GM23248 (cell line): Measurements from ENCODE around the gene APBB1IP. TPM values are rescaled to one million over a fixed set of nuclear protein-coding genes. Genes with fewer than 3 reads are reported as not detected.

Experiments used
- DNase-seq: peaks from one replicate; pipeline ENCODE4 v3.0.0-alpha.2; 2015
- H2AFZ ChIP-seq: fragments of 200-600 bp; sonication (generic); 2 replicates; pipeline ENCODE4 v1.6.1; 2016; ENCODE audit warnings: antibody characterized with exemption
- H3F3A ChIP-seq: fragments of 200-600 bp; sonication (generic); 2 replicates; pipeline ENCODE4 v1.6.1; 2016; ENCODE audit warnings: mild to moderate bottlenecking, antibody characterized with exemption, mixed run types; ENCODE audit not compliant: insufficient read depth
- H3K27ac ChIP-seq: fragments of 200-600 bp; sonication (generic); 2 replicates; pipeline ENCODE4 v1.5.1; 2016; ENCODE audit warnings: mild to moderate bottlenecking
- H3K27me3 ChIP-seq: fragments of 200-600 bp; sonication (generic); replicated peaks from 2 replicates; pipeline ENCODE4 v1.6.1; 2016; ENCODE audit warnings: mild to moderate bottlenecking; ENCODE audit not compliant: insufficient read depth
- H3K36me3 ChIP-seq: fragments of 200-600 bp; sonication (generic); 2 replicates; pipeline ENCODE4 v1.6.1; 2016; ENCODE audit warnings: low read depth, mild to moderate bottlenecking
- H3K4me1 ChIP-seq: fragments of 200-600 bp; sonication (generic); 2 replicates; pipeline ENCODE4 v1.6.1; 2016; ENCODE audit warnings: mild to moderate bottlenecking; ENCODE audit not compliant: insufficient read depth
- H3K4me2 ChIP-seq: fragments of 200-600 bp; sonication (generic); one replicate; pipeline ENCODE4 v1.6.1; 2016; ENCODE audit warnings: mild to moderate bottlenecking; ENCODE audit not compliant: unreplicated experiment
- H3K4me3 ChIP-seq: fragments of 200-600 bp; sonication (generic); 2 replicates; pipeline ENCODE4 v1.5.1; 2016; ENCODE audit warnings: mild to moderate bottlenecking
- H3K79me2 ChIP-seq: fragments of 200-600 bp; sonication (generic); 2 replicates; pipeline ENCODE4 v1.6.1; 2016; ENCODE audit warnings: mild to moderate bottlenecking; ENCODE audit not compliant: insufficient read depth
- H3K9ac ChIP-seq: fragments of 200-600 bp; sonication (generic); 2 replicates; pipeline ENCODE4 v1.6.1; 2016; ENCODE audit warnings: mild to moderate bottlenecking
- H3K9me2 ChIP-seq: fragments of 200-600 bp; sonication (generic); 2 replicates; pipeline ENCODE4 v1.6.1; 2016; ENCODE audit warnings: mixed run types, mild to moderate bottlenecking, moderate library complexity; ENCODE audit not compliant: insufficient read depth
- H3K9me3 ChIP-seq: fragments of 200-600 bp; sonication (generic); one replicate; pipeline ENCODE4 v1.6.1; 2017; ENCODE audit warnings: low read depth
- H4K20me1 ChIP-seq: fragments of 200-600 bp; sonication (generic); 2 replicates; pipeline ENCODE4 v1.6.0; 2016; ENCODE audit not compliant: insufficient read depth
- EZH2 ChIP-seq: fragments of 200-600 bp; sonication (generic); IDR thresholded peaks from 2 replicates; pipeline ENCODE4 v1.6.1; 2018; ENCODE audit warnings: antibody characterized with exemption, mild to moderate bottlenecking; ENCODE audit not compliant: insufficient read depth, poor library complexity, severe bottlenecking
- EZH2phosphoT487 ChIP-seq: fragments of 200-600 bp; sonication (generic); IDR thresholded peaks from 2 replicates; pipeline ENCODE4 v1.6.1; 2018; ENCODE audit warnings: antibody characterized with exemption, moderate library complexity, mild to moderate bottlenecking, low read depth; ENCODE audit not compliant: insufficient read depth
- WGBS, 2 experiments: methylation state at CpG; one replicate each; pipeline ENCODE4 v1.1.6; 2015 to 2017; ENCODE audit warnings: low lambda C conversion rate in 2 of 2, low coverage in 1 of 2; ENCODE audit errors: missing lambda C conversion rate in 2 of 2; 5-methylcytosine and 5-hydroxymethylcytosine counted together
- in situ Hi-C: fragments of 300-500 bp; cut with MboI; formaldehyde crosslinking; loops from 2 replicates; pipeline ENCODE4 v1.15.0; 2020
- polyA plus RNA-seq: library from polyadenylated mRNA; unstranded; fragments of >200 nt; fragmentation: Nextera tagmentation; extraction: Ambion mirVana; gene quantifications from 2 replicates; pipeline ENCODE4 v1.2.1, GENCODE V29; 2016
- total RNA-seq: library from RNA; depleted of rRNA; stranded (reverse); fragments of >200 nt; shearing (Covaris generic); gene quantifications from 2 replicates; pipeline ENCODE4 v1.2.3, GENCODE V29; 2014

APBB1IP gene
- total and polyA plus RNA-seq, 2 experiments from 2014 or later = 9.4 to 25.0 TPM

DNA sequence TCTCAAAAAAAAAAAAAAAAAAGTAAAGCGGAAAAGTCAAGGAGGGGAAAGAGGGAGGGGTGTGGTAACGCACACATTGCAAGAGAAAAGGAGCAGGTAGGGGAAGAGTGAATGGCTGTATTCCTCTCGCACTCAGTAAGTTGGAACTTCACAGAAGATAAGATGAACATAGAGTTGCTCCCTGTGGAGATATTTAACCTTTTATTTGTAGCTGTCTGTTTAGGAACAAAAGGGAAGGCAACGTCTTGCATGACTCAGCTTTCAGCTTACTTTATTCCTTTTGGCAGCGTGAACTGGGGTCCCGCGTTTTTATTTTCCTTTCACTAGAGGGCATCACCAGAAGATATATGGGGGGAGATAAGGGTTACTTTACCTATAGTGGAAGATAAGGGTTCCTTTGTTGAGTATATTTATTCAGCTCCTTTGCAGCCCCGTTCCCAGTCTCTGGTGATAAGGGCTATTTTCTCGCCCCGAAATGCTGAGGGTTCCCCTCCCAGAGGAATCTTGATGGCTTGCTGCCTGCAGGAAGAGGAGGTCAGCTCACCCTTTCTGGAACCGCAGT is 78.5 kb downstream of the APBB1IP start:
- H3K9me2 ChIP-seq = no peaks in the 10 kb centered on the region
- H4K20me1 ChIP-seq = no peaks in the 10 kb centered on the region
- peak; percentile 7 for DNase-seq
- no peaks in the 10 kb centered on the region for H3K27me3 ChIP-seq
- H3K9me3 ChIP-seq = no peaks in the 10 kb centered on the region
- no peaks in the 10 kb centered on the region for H3K4me1 ChIP-seq
- no peak overlapping the region for H3K9ac ChIP-seq
- in situ Hi-C loops = no loop called here
- H3K4me3 ChIP-seq = no peak overlapping the region
- H3F3A ChIP-seq = no peaks in the 10 kb centered on the region
- H2AFZ ChIP-seq = no peak overlapping the region
- no peak overlapping the region for H3K27ac ChIP-seq
- TF ChIP-seq EZH2 = no peak
- TF ChIP-seq EZH2phosphoT487 = no peak
- WGBS, 2 experiments = 54 to 57% methylated on average over 11 of the region's 11 CpGs
- peaks cover 43% of the 10 kb centered on the region for H3K36me3 ChIP-seq
- no peak overlapping the region for H3K4me2 ChIP-seq
- no peaks in the 10 kb centered on the region for H3K79me2 ChIP-seq

- Histone ChIP-seq H3K9me2 (no peaks in the 10 kb centered on the region), H3K27me3 (no peaks in the 10 kb centered on the region), H3K9ac (no peak overlapping the region), H3K79me2 (no peaks in the 10 kb centered on the region), H4K20me1 (no peaks in the 10 kb centered on the region), H3K9me3 (no peaks in the 10 kb centered on the region), H3K27ac (no peak overlapping the region), H3F3A (no peaks in the 10 kb centered on the region), H2AFZ (no peak overlapping the region), H3K4me3 (no peak overlapping the region), H3K36me3 (peaks cover 40% of the 10 kb centered on the region), H3K4me1 (no peaks in the 10 kb centered on the region), H3K4me2 (no peak overlapping the region)
- DNase-seq = no peak
- no peak for TF ChIP-seq EZH2
- no peak for TF ChIP-seq EZH2phosphoT487
- in situ Hi-C loops = no loop called here
- WGBS, 2 experiments = 82 to 83% methylated on average over 9 of the region's 9 CpGs
Measured at GRCh38 chr10:26517141-26517867, 79.2 kb downstream of the APBB1IP start.

- Histone ChIP-seq H3K4me2 (no peak overlapping the region), H3K27ac (no peak overlapping the region), H3K9me2 (no peaks in the 10 kb centered on the region), H3K4me1 (no peaks in the 10 kb centered on the region), H3K9me3 (no peaks in the 10 kb centered on the region), H3K27me3 (no peaks in the 10 kb centered on the region), H3K4me3 (no peak overlapping the region), H3K79me2 (no peaks in the 10 kb centered on the region), H3F3A (0 out of 2 replicates have a peak, but pooled peaks cover 5% of the 10 kb centered on the region), H2AFZ (no peak overlapping the region), H4K20me1 (no peaks in the 10 kb centered on the region), H3K36me3 (peaks cover 29% of the 10 kb centered on the region), H3K9ac (no peak overlapping the region)
- TF ChIP-seq EZH2 (no peak), EZH2phosphoT487 (no peak)
- in situ Hi-C loops = no loop called here
- no peak for DNase-seq
- WGBS, 2 experiments = 62 to 65% methylated on average over 1 of the region's 1 CpG
Measured at GRCh38 chr10:26519803-26520202, 81.7 kb downstream of the APBB1IP start.

DNA sequence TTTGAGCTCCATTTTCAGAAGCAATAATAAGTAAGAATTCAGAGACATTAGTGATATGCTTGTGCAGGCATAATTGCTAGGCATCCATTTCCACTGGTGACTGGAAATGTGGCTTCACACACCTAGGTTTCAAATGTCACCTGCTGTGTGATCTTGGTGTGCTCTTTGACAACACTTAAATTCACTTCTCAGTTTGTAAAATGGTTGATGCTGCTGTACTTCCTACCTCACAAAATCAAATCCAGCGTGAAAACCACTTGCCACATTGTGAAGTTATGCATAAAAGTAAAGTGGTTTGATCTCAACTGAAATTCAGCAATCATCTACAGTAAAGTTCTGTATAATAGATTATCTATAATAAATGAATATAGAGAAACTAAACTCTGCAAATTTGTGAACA is 82.4 kb downstream of the APBB1IP start:
- no peak overlapping the region for H3K4me2 ChIP-seq
- no peaks in the 10 kb centered on the region for H3K27me3 ChIP-seq
- no peaks in the 10 kb centered on the region for H4K20me1 ChIP-seq
- H3F3A ChIP-seq = 0 out of 2 replicates have a peak, but pooled peaks cover 5% of the 10 kb centered on the region
- TF ChIP-seq EZH2 = no peak
- TF ChIP-seq EZH2phosphoT487 = no peak
- 56 to 69% methylated on average over 1 of the region's 1 CpG for WGBS, 2 experiments
- no peaks in the 10 kb centered on the region for H3K4me1 ChIP-seq
- H3K79me2 ChIP-seq = no peaks in the 10 kb centered on the region
- no peak for DNase-seq
- H3K27ac ChIP-seq = no peak overlapping the region
- peaks cover 24% of the 10 kb centered on the region for H3K36me3 ChIP-seq
- H2AFZ ChIP-seq = no peak overlapping the region
- no peaks in the 10 kb centered on the region for H3K9me3 ChIP-seq
- no peak overlapping the region for H3K4me3 ChIP-seq
- in situ Hi-C loops = no loop called here
- H3K9me2 ChIP-seq = no peaks in the 10 kb centered on the region
- no peak overlapping the region for H3K9ac ChIP-seq
